ENCODE data around the gene SLC22A12.

The SLC22A12 gene

GRCh38 chr11:64629103-64629502, 38.1 kb downstream of the SLC22A12 start:
- DNase-seq, result no peak

DNA sequence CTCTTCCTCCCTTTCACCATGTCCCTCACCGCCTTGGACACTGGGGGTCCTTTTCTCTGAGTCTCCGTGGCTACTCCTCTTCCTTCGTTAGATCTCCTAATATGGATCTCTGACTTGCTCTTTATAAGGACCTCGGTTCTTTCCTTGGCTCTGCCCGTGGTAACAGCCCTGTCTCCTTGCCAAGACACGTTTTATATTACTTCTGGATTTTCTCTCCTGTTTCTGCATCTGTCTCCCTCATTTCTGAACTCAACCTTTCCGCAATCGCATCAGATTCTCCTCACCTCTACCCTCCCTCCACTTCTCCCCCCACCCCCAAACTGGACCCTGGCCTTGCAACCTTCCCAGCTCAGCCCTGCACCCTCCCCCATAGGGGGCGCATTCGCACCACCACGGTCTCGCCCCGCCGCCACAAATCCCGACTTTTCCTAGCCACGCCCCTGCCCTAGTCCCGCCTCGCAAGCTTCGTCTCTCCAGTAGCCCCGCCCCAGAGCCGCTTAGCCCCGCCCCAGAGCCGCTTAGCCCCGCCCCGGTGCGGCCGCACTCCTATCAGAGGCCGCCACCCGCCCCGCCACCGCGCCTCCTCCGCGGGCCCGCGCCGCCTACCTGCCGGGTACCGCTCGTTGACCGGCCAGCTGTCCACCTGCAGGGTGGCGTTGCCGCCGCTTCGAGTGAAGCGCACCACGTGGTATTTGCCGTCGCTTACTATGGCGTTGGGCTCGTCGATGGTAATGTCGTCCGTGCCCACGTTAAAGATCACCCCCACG, 39.0 kb downstream of the SLC22A12 start:
- no peak for DNase-seq

- DNase-seq, result no peak
Observed at GRCh38 chr11:64631675-64632074, 40.7 kb downstream of the SLC22A12 start.

DNA sequence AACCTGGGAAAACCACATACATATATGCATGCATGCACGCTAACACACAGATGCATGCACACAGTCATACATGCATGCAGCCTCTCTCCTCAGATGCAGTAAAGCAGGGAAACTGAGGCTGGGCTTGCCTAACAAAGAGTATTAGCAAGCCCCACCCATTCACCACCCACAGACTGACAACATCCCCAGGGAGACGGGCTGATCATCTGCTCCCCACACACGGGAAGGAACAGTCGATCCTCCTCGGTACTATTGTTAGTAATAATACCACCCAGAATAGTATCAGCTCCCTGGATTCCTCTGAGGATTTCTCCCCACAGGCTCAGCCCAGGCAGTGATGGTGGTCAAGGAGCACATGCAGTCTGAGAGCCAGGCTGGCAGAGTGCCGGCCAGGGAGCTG, 41.2 kb downstream of the SLC22A12 start:
- no peak for DNase-seq

GRCh38 chr11:64632654-64633053, 41.6 kb downstream of the SLC22A12 start:
- no peak for DNase-seq

GRCh38 chr11:64633555-64634159, 42.6 kb downstream of the SLC22A12 start:
- DNase-seq, result no peak

DNA sequence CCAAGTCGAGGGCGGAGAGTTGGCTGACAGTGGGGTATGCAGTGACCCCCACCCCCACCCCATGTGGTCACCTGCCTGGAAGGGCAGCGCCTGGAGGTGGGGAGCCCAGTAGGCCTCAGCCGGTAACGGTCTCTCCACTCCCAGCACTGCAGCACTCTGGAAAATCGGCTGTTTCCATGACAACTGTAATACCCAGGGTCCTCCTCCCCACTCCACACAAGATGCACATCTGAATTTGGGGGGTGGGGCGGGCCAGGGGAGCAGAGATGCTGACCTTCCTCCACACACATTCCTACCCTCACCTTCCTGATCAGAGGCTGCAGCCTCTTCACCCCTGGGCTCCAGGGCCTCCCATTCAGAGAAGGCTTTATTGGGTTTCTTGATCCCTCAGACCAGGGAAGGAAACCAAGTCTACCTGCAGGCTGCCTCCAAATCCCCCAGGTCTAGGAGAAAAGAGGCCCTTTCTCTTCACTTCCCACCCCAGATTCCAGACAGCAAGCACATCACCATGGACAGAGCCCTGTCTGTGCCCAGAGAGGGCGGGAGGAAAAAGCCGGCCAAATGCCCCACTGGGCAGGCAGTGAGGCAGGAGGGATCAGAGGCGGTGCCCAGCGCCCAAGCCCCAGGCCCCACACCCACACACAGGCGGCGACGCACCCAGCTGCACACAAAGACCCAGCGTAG, 46.5 kb downstream of the SLC22A12 start:
- DNase-seq, result no peak

- no peak for DNase-seq
Observed at GRCh38 chr11:64638018-64638665, 47.1 kb downstream of the SLC22A12 start.

GRCh38 chr11:64638829-64639228, 47.8 kb downstream of the SLC22A12 start:
- no peak for DNase-seq

DNA sequence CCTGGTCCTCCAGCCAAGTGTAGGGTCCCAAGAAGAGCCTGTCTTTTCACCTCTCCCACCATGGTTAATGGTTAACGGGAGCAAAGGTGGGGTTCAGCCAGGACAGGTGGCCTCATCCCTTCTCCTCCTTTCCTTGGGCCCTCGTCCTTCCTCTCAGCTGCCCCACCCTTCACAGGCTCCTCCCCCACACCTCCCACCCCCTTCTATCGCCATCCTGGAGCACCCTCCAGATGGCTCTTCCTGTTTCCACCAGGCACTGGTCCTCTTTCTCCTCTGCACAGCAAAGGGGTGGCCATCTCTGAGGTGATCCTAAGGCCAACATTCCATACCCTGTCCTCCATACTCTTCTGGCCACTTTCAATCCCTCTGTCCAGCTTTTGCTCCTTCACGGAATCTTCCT, 48.9 kb downstream of the SLC22A12 start:
- no peak for DNase-seq

GRCh38 chr11:64641596-64642417, 50.8 kb downstream of the SLC22A12 start:
- no peak for DNase-seq

- no peak for DNase-seq
Observed at GRCh38 chr11:64642418-64642735, 51.4 kb downstream of the SLC22A12 start.

DNA sequence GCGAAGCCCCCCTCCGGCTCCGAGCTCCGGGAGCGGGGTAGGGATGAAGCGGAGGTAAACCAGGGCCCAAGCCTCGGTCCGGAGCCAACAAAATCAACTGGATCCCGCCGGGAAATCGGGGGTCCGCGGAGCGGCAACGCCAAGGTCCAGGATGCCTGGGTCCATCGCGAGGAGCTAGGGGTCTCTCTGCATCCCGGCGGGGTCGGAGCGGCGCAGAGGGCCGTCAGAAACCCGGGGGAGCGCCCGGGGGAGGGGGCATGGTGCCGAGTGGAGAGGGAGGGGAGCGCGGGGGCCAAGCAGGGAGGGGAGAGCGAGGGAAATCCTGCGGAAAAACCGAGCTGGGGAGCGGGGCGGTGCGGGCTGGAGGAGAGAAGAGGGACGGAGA, 51.8 kb downstream of the SLC22A12 start:
- no peak for DNase-seq

GRCh38 chr11:64643256-64643881, 52.3 kb downstream of the SLC22A12 start:
- DNase-seq, result no peak

- DNase-seq, result no peak
Observed at GRCh38 chr11:64643920-64644646, 53.1 kb downstream of the SLC22A12 start.

DNA sequence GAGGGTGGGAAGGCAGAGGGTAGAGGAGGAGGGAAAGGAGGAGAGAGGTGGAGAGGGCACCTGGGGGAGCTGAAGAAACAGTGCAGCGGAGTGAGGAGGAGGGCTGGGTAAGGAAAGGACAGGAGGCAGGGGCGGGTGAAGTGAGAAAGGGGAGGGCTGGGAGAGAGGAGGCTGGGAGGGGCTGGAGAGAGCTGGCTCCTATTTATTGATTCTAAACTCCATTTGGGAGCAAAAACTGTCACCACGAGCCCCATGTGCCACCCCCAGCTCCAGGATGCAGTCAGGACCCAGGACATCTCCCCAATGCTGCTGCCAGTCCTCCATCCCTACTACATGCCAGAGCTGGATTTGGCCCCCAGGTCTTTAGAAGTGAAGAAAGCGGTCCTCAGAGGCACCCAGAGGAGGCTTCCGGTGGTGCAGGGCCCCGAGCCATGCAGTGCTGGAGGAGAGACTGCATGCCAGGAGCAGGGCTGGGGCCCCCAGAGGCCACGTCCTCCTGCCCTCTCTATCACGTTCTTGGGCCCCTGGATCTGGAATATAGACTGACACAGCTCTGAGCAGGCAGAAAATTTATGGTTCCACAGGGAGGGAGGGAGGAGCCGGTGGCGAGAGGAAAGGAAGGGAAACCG, 53.7 kb downstream of the SLC22A12 start:
- DNase-seq, result peak; percentile 20

- no peak for DNase-seq
Observed at GRCh38 chr11:64647019-64647779, 56.2 kb downstream of the SLC22A12 start.

DNA sequence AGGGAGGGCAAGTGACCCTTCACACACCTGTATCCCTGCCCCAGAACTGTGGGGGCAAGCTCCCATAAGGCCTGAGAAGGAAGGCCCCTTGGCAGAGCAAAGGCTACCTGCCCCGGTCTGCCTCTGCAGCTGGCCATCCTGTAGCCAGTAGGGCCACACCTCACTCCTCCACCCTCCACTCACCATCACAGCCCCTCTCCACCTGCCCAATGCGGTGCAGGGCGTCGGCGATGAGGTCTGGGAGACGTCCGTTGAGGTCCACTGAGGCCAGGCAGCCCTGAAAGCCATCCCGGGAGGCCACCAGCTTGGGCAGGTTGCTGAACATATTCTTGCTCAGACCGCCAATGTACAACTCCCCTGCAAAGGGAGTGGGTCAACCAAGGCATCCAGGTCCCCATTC, 57.5 kb downstream of the SLC22A12 start:
- no peak for DNase-seq

GRCh38 chr11:64649291-64649697, 58.3 kb downstream of the SLC22A12 start:
- peak; percentile 33 for DNase-seq

- DNase-seq, result peak; percentile 50
Observed at GRCh38 chr11:64650923-64651523, 60.0 kb downstream of the SLC22A12 start.

Measured in inflammatory macrophage treated with lipopolysaccharide for 4 hours (primary cell).